Endothelial cell of umbilical vein (primary cell): ENCODE results near the gene REEP2. TPM values are rescaled to one million over a fixed set of nuclear protein-coding genes. Genes with fewer than 3 reads are reported as not detected.

Experiments
- BruUV-seq: library from RNA; stranded (reverse); fragments of 400-500 nt; replicated peaks from 2 replicates; lab custom pipeline; 2021; lab: Mats Ljungman, UMichigan
- CTCF ChIA-PET: fragments of 300-600, 350-600 bp; sonication (Branson Sonifier 250); formaldehyde crosslinking; loops from one replicate; lab custom pipeline; 2021; ENCODE audit warnings: antibody characterized with exemption, inconsistent platforms; lab: Charles Lee
- POLR2A ChIA-PET: fragments of 300-600, 350-600 bp; sonication (Branson Sonifier 250); formaldehyde crosslinking; loops from one replicate; lab custom pipeline; 2021; ENCODE audit warnings: antibody characterized with exemption, inconsistent platforms; lab: Charles Lee
- DNase-seq: peaks from one replicate; pipeline ENCODE4 v3.0.0-alpha.2; 2011; ENCODE audit warnings: low read depth, low spot score
- FAIRE-seq: peaks from 2 replicates; lab custom pipeline; 2011; peaks lifted over from hg19 to GRCh38; lab: Jason Lieb, UNC
- H2AFZ ChIP-seq: 2 replicates; pipeline ENCODE4 v1.6.0; 2012; ENCODE audit warnings: low read depth, low read length, control low read depth, inconsistent platforms
- H3K27ac ChIP-seq: 2 replicates; pipeline ENCODE4 v1.5.1; 2011; ENCODE audit warnings: low read depth, mild to moderate bottlenecking, control low read depth, low read length, moderate library complexity; ENCODE audit not compliant: insufficient read depth
- H3K27me3 ChIP-seq, 2 experiments: 2 replicates each; pipeline versions ENCODE4 v1.6.0 to v1.6.1; 2011; ENCODE audit warnings: low read length in 2 of 2, mixed read lengths in 1 of 2; ENCODE audit not compliant: control insufficient read depth in 2 of 2, insufficient read depth in 2 of 2
- H3K36me3 ChIP-seq, 2 experiments: 2 replicates in 1 of 2; 3 replicates in 1 of 2; pipeline ENCODE4 v1.5.1; 2011; ENCODE audit warnings: low read length in 2 of 2, mild to moderate bottlenecking in 1 of 2, moderate library complexity in 1 of 2; ENCODE audit not compliant: control insufficient read depth in 2 of 2, insufficient read depth in 2 of 2; ENCODE audit errors: extremely low read depth in 1 of 2
- H3K4me1 ChIP-seq: 3 replicates; pipeline ENCODE4 v1.5.1; 2011; ENCODE audit warnings: mild to moderate bottlenecking, low read length; ENCODE audit not compliant: control insufficient read depth, insufficient read depth; ENCODE audit errors: extremely low read depth
- H3K4me2 ChIP-seq: 2 replicates; pipeline ENCODE4 v1.6.1; 2011; ENCODE audit warnings: low read length, control low read depth, mixed read lengths; ENCODE audit not compliant: insufficient read depth
- H3K4me3 ChIP-seq, 3 experiments: fragments of 200-600 bp in 1 of 3; sonication (generic), shearing (Covaris generic) in 1 of 3; replicated peaks in 1 of 3; 2 replicates each; pipeline ENCODE4 v1.5.1; 2011 to 2016; ENCODE audit warnings: control low read depth in 3 of 3, low read length in 3 of 3, mild to moderate bottlenecking in 2 of 3, inconsistent platforms in 1 of 3, low read depth in 1 of 3, moderate library complexity in 1 of 3; ENCODE audit not compliant: insufficient read depth in 1 of 3
- H3K79me2 ChIP-seq: 2 replicates; pipeline ENCODE4 v1.6.0; 2012; ENCODE audit warnings: low read length, inconsistent platforms; ENCODE audit not compliant: control insufficient read depth, insufficient read depth
- H3K9ac ChIP-seq: replicated peaks from 2 replicates; pipeline ENCODE3; 2011; ENCODE audit warnings: low read length, control low read depth; ENCODE audit not compliant: insufficient read depth; ENCODE audit errors: extremely low read depth
- H3K9me1 ChIP-seq: replicated peaks from 3 replicates; pipeline ENCODE4 v1.6.0; 2011; ENCODE audit warnings: mild to moderate bottlenecking, low read length; ENCODE audit not compliant: control insufficient read depth, insufficient read depth; ENCODE audit errors: extremely low read depth
- H3K9me3 ChIP-seq: replicated peaks from 2 replicates; pipeline ENCODE4 v1.5.1; 2012; ENCODE audit warnings: low read length, inconsistent platforms; ENCODE audit not compliant: control insufficient read depth, insufficient read depth
- H4K20me1 ChIP-seq: replicated peaks from 2 replicates; pipeline ENCODE3; 2011; ENCODE audit warnings: mild to moderate bottlenecking, low read length; ENCODE audit not compliant: control insufficient read depth, insufficient read depth; ENCODE audit errors: extremely low read depth
- CTCF ChIP-seq, 2 donors: IDR thresholded peaks; 1 replicate in 1 of 2; 2 replicates in 1 of 2; pipeline ENCODE4 v1.5.1; 2011; ENCODE audit warnings: low read length in 2 of 2, mild to moderate bottlenecking in 2 of 2, moderate library complexity in 2 of 2, control low read depth in 1 of 2, inconsistent platforms in 1 of 2, low read depth in 1 of 2; ENCODE audit not compliant: insufficient read depth in 1 of 2; ENCODE audit errors: extremely low read depth in 1 of 2
- EZH2 ChIP-seq: IDR thresholded peaks from 2 replicates; pipeline ENCODE4 v1.6.1; 2012; ENCODE audit warnings: borderline replicate concordance, low read depth, mild to moderate bottlenecking, moderate library complexity, low read length, inconsistent platforms; ENCODE audit not compliant: severe bottlenecking
- FOS ChIP-seq: IDR thresholded peaks from 2 replicates; pipeline ENCODE4 v1.6.1; 2011; ENCODE audit warnings: mild to moderate bottlenecking, low read length, moderate library complexity, borderline replicate concordance; ENCODE audit not compliant: insufficient read depth
- GATA2 ChIP-seq: IDR thresholded peaks from 2 replicates; pipeline ENCODE4 v1.7.0; 2011; ENCODE audit warnings: low read depth, mild to moderate bottlenecking, moderate library complexity, mixed read lengths, low read length; ENCODE audit not compliant: insufficient read length, insufficient read depth
- JUN ChIP-seq: IDR thresholded peaks from 2 replicates; pipeline ENCODE4 v1.6.1; 2011; ENCODE audit warnings: borderline replicate concordance, low read depth; ENCODE audit not compliant: insufficient read length, insufficient read depth
- MAX ChIP-seq: IDR thresholded peaks from 2 replicates; pipeline ENCODE4 v1.6.1; 2011; ENCODE audit not compliant: insufficient read depth, insufficient read length
- MYC ChIP-seq: IDR thresholded peaks from one replicate; pipeline ENCODE4 v1.6.1; 2011; ENCODE audit warnings: mild to moderate bottlenecking, low read depth, low read length
- POLR2A ChIP-seq: IDR thresholded peaks from 2 replicates; pipeline ENCODE4 v1.6.1; 2012; ENCODE audit warnings: low read depth, mild to moderate bottlenecking, control low read depth, low read length
- POLR2AphosphoS5 ChIP-seq: IDR thresholded peaks from 2 replicates; pipeline ENCODE4 v1.6.1; 2012; ENCODE audit warnings: low read depth, mild to moderate bottlenecking, control low read depth, low read length, moderate library complexity; ENCODE audit not compliant: insufficient read depth
- dilution Hi-C: fragments of 300-500 bp; cut with MboI; formaldehyde crosslinking; loops from one replicate; pipeline ENCODE4 v1.15.0; 2019; ENCODE audit warnings: low sequenced_read_pairs; ENCODE audit not compliant: extremely low pct_ligation_motif_present
- intact Hi-C: fragments of 100-400 bp; cut with micrococcal nuclease; formaldehyde crosslinking; loops from one replicate; pipeline ENCODE4 v1.10.0; 2022
- polyA plus RNA-seq, 4 experiments: library from polyadenylated mRNA; depleted of rRNA in 3 of 4; stranded (reverse) in 3 of 4; unstranded in 1 of 4; fragments of >200 nt; gene quantifications; 2 replicates each; pipeline versions ENCODE4 v1.2.1 to v1.2.3, GENCODE V29; 2011 to 2012; ENCODE audit warnings: missing spikeins in 1 of 4
- total RNA-seq: library from RNA; stranded (reverse); gene quantifications from 2 replicates; pipeline ENCODE4 v1.2.3, GENCODE V29; 2021

The REEP2 gene
- total and polyA plus RNA-seq, 2 donors (not counting 3 experiments of a cell fraction or from before 2014, with no cell fraction given), result 4.0 to 4.8 TPM

GRCh38 chr5:138471052-138471361 is 32.1 kb downstream of the REEP2 start:
- Histone ChIP-seq H3K27ac (no peak overlapping the region), H3K9me3 (no peaks in the 10 kb centered on the region), H3K9me1 (no peaks in the 10 kb centered on the region), H3K4me2 (no peak overlapping the region), H3K27me3 (no peaks in the 10 kb centered on the region), H3K4me1 (peaks cover 4% of the 10 kb centered on the region), H3K4me3 (no peak overlapping the region), H3K79me2 (peaks cover 4% of the 10 kb centered on the region), H3K9ac (no peak overlapping the region), H3K36me3 (peaks cover 0 to 3% of the 10 kb centered on the region in 2 experiments), H4K20me1 (no peaks in the 10 kb centered on the region), H2AFZ (no peak overlapping the region)
- no peak for TF ChIP-seq JUN
- TF ChIP-seq MAX, result no peak
- no peak for TF ChIP-seq FOS
- TF ChIP-seq POLR2AphosphoS5, result no peak
- TF ChIP-seq EZH2, result no peak
- no peak for TF ChIP-seq POLR2A
- TF ChIP-seq CTCF (IDR thresholded peaks at IDR 0.05; ENCODE audit: extremely low read depth in 1 of 2, insufficient read depth in 1 of 2, low read depth in 1 of 2, low read length in 2 of 2), result no peak
- TF ChIP-seq GATA2, result no peak
- no peak for TF ChIP-seq MYC
- FAIRE-seq (no peak), DNase-seq (peak; percentile 1)
- no TSS peak for BruUV-seq
- ChIA-PET POLR2A (no interaction called here), CTCF (no interaction called here)
- dilution Hi-C loops (no loop called here), intact Hi-C loops (no loop called here)
